Camera-type eye (tissue), 1 donor: ENCODE measurements around the gene TAF11L6. TPM values are rescaled to one million over a fixed set of nuclear protein-coding genes. Genes with fewer than 3 reads are reported as not detected.

Experiments used
- total RNA-seq: library from RNA; depleted of rRNA; stranded (reverse); fragments of >200 nt; gene quantifications from one replicate; pipeline ENCODE4 v1.2.3, GENCODE V29; 2014

Gene TAF11L6
- not detected for total RNA-seq

DNA sequence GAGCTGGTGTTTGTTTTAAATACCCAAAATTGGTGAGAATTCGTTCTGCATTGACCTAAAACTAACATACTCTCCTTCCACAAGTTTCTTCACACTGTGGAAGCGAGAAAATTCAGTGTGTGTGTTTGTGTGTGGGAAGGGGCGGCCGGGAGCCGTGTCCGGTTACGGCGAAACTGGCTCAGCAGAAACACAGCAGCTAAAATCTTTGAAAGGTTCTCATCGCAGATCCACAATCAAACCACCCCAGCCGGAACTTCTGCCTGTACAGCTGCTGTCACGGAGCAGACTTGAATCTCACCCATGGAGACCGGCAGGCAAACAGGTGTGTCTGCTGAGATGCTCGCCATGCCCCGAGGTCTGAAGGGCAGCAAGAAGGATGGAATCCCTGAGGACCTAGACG is at the start of gene TAF11L6:
Gene TAF11L6 (plus strand): TSS at position 301 of the 400 bp plus-strand sequence.

DNA sequence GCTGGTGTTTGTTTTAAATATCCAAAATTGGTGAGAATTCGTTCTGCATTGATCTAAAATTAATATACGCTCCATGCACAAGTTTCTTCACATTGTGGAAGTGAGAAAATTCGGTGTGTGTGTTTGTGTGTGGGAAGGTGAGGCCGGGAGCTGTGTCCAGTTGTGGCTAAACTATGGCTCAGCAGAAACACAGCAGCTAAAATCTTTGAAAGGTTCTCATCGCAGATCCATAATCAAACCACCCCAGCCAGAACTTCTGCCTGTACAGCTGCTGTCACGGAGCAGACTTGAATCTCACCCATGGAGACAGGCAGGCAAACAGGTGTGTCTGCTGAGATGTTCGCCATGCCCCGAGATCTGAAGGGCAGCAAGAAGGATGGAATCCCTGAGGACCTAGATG is 30.5 kb upstream of the TAF11L6 start, which contains the start of gene TAF11L2:
Gene TAF11L2 (plus strand): TSS at position 301 of the 400 bp plus-strand sequence.

DNA sequence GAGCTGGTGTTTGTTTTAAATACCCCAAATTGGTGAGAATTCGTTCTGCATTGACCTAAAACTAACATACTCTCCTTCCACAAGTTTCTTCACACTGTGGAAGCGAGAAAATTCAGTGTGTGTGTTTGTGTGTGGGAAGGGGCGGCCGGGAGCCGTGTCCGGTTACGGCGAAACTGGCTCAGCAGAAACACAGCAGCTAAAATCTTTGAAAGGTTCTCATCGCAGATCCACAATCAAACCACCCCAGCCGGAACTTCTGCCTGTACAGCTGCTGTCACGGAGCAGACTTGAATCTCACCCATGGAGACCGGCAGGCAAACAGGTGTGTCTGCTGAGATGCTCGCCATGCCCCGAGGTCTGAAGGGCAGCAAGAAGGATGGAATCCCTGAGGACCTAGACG is 10.4 kb upstream of the TAF11L6 start, which contains the start of gene TAF11L3:
Gene TAF11L3 (plus strand): TSS at position 301 of the 400 bp plus-strand sequence.

DNA sequence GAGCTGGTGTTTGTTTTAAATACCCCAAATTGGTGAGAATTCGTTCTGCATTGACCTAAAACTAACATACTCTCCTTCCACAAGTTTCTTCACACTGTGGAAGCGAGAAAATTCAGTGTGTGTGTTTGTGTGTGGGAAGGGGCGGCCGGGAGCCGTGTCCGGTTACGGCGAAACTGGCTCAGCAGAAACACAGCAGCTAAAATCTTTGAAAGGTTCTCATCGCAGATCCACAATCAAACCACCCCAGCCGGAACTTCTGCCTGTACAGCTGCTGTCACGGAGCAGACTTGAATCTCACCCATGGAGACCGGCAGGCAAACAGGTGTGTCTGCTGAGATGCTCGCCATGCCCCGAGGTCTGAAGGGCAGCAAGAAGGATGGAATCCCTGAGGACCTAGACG is 7.0 kb upstream of the TAF11L6 start, which contains the start of gene TAF11L4:
Gene TAF11L4 (plus strand): TSS at position 301 of the 400 bp plus-strand sequence.

DNA sequence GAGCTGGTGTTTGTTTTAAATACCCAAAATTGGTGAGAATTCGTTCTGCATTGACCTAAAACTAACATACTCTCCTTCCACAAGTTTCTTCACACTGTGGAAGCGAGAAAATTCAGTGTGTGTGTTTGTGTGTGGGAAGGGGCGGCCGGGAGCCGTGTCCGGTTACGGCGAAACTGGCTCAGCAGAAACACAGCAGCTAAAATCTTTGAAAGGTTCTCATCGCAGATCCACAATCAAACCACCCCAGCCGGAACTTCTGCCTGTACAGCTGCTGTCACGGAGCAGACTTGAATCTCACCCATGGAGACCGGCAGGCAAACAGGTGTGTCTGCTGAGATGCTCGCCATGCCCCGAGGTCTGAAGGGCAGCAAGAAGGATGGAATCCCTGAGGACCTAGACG is 3.5 kb upstream of the TAF11L6 start, which contains the start of gene TAF11L5:
Gene TAF11L5 (plus strand): TSS at position 301 of the 400 bp plus-strand sequence.

Other genes starting within 250 kb of the TAF11L6 start
- gene TAF11L2, start 30.4 kb upstream of the TAF11L6 start, total RNA-seq: not detected
- gene TAF11L3, start 10.3 kb upstream of the TAF11L6 start, total RNA-seq: not detected
- not detected for gene TAF11L4, start 6.9 kb upstream of the TAF11L6 start, total RNA-seq
- gene TAF11L5, start 3.4 kb upstream of the TAF11L6 start, total RNA-seq: not detected
- gene TAF11L7, start 57.1 kb downstream of the TAF11L6 start, total RNA-seq: not detected
- not detected for gene TAF11L8, start 62.3 kb downstream of the TAF11L6 start, total RNA-seq
- gene TAF11L9, start 65.7 kb downstream of the TAF11L6 start, total RNA-seq: not detected
- gene TAF11L10, start 69.2 kb downstream of the TAF11L6 start, total RNA-seq: not detected
- not detected for gene TAF11L11, start 75.5 kb downstream of the TAF11L6 start, total RNA-seq
- gene TAF11L12, start 81.7 kb downstream of the TAF11L6 start, total RNA-seq: not detected
- not detected for gene TAF11L13, start 103.4 kb downstream of the TAF11L6 start, total RNA-seq
- not detected for gene TAF11L14, start 105.8 kb downstream of the TAF11L6 start, total RNA-seq